ENCODE measurements around the gene ZKSCAN7. TPM values are rescaled to one million over a fixed set of nuclear protein-coding genes. Genes with fewer than 3 reads are reported as not detected.
A peak's percentile ranks its signal among the peaks of the same experiment; 100 is the strongest.

The ZKSCAN7 gene
- total and polyA plus RNA-seq, 2 donors (not counting 1 experiment from before 2014, with no cell fraction given), result 3.0 to 13.2 TPM

DNA sequence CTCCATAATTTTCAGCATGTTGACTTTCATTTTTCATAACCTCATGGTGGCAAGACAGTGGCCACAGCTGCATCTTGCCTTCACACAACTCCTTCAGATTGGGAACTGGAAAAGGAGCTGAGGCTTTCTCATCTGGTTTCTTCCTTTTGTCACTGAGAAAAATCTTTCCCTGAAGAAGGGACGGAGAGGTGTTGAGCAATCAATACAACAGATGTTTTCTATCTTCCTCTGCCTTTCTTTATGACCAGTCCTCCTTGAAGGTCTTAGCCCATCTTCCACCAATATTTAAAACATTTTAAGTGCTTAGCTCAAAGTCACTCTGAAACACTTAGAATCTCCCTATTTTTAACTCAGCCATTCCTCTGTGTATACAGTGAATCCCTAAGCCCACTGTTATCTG is 41.6 kb downstream of the ZKSCAN7 start:
- Histone ChIP-seq H4K20me1 (ENCODE audit: control insufficient read depth, extremely low read depth, insufficient read depth, low read length) (no peaks in the 10 kb centered on the region), H3K4me2 (ENCODE audit: extremely low read depth, insufficient read depth, low read length) (no peak overlapping the region), H3K4me3 (replicated peaks in 1 of 4; ENCODE audit: control extremely low read depth in 1 of 4, insufficient read depth in 1 of 4, low read depth in 3 of 4, low read length in 4 of 4) (no peak overlapping the region), H3K9ac (ENCODE audit: insufficient read depth, low read length) (no peak overlapping the region), H3K79me2 (ENCODE audit: control insufficient read depth, insufficient read depth, low read length) (no peaks in the 10 kb centered on the region), H3K4me1 (ENCODE audit: control insufficient read depth, extremely low read depth, insufficient read depth, low read length) (no peaks in the 10 kb centered on the region), H3K9me3 (ENCODE audit: control insufficient read depth, insufficient read depth, low read depth, low read length) (no peaks in the 10 kb centered on the region), H2AFZ (ENCODE audit: low read length) (no peak overlapping the region), H3K36me3 (ENCODE audit: control insufficient read depth, insufficient read depth, low read length) (no peaks in the 10 kb centered on the region), H3K27me3 (ENCODE audit: control insufficient read depth, insufficient read depth, low read length) (no peaks in the 10 kb centered on the region), H3K27ac (ENCODE audit: insufficient read depth, low read length) (no peak overlapping the region)
- DNase-seq (ENCODE audit: low read depth in 2 of 2), result peak in 1 of 2 donors; percentile 56
- TF ChIP-seq, protein P1, sequence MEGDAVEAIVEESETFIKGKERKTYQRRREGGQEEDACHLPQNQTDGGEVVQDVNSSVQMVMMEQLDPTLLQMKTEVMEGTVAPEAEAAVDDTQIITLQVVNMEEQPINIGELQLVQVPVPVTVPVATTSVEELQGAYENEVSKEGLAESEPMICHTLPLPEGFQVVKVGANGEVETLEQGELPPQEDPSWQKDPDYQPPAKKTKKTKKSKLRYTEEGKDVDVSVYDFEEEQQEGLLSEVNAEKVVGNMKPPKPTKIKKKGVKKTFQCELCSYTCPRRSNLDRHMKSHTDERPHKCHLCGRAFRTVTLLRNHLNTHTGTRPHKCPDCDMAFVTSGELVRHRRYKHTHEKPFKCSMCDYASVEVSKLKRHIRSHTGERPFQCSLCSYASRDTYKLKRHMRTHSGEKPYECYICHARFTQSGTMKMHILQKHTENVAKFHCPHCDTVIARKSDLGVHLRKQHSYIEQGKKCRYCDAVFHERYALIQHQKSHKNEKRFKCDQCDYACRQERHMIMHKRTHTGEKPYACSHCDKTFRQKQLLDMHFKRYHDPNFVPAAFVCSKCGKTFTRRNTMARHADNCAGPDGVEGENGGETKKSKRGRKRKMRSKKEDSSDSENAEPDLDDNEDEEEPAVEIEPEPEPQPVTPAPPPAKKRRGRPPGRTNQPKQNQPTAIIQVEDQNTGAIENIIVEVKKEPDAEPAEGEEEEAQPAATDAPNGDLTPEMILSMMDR (conservative IDR thresholded peaks at IDR 0.05 in 1 of 2, IDR thresholded peaks at IDR 0.05 in 1 of 2; ENCODE audit: low read depth in 1 of 2, low read length in 2 of 2), result no peak
- TF ChIP-seq EZH2 (IDR thresholded peaks at IDR 0.05; ENCODE audit: low read length, missing control alignments), result no peak

DNA sequence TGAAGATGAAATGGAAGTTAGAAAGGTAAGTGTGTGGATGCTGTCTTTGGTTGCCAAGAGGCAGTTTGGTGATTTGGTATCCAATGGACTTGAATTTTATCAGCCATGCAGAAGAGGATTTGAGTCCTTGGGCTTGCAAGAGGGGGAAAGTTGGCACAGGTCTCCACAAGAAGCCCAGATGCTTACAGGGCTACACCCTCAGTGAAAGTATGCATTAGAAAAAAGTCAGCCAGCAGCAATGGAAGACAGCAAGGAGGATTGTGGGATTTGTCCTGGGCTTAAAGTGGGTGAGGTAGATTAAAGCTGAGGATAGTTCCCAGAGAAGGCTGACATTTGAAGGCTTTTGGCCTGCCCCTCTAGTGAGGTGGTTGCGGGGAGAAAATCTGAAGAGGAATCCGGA is 46.8 kb downstream of the ZKSCAN7 start:
- H3K4me1 ChIP-seq (ENCODE audit: control insufficient read depth, extremely low read depth, insufficient read depth, low read length), result no peaks in the 10 kb centered on the region
- no peaks in the 10 kb centered on the region for H3K9me3 ChIP-seq (ENCODE audit: control insufficient read depth, insufficient read depth, low read depth, low read length)
- H3K79me2 ChIP-seq (ENCODE audit: control insufficient read depth, insufficient read depth, low read length), result no peaks in the 10 kb centered on the region
- no peak overlapping the region for H3K9ac ChIP-seq (ENCODE audit: insufficient read depth, low read length)
- no peak overlapping the region for H3K4me3 ChIP-seq (replicated peaks in 1 of 4; ENCODE audit: control extremely low read depth in 1 of 4, insufficient read depth in 1 of 4, low read depth in 3 of 4, low read length in 4 of 4)
- no peak overlapping the region for H2AFZ ChIP-seq (ENCODE audit: low read length)
- no peaks in the 10 kb centered on the region for H3K27me3 ChIP-seq (ENCODE audit: control insufficient read depth, insufficient read depth, low read length)
- no peak for DNase-seq (ENCODE audit: low read depth in 2 of 2)
- no peaks in the 10 kb centered on the region for H4K20me1 ChIP-seq (ENCODE audit: control insufficient read depth, extremely low read depth, insufficient read depth, low read length)
- no peaks in the 10 kb centered on the region for H3K36me3 ChIP-seq (ENCODE audit: control insufficient read depth, insufficient read depth, low read length)
- H3K4me2 ChIP-seq (ENCODE audit: extremely low read depth, insufficient read depth, low read length), result no peak overlapping the region
- H3K27ac ChIP-seq (ENCODE audit: insufficient read depth, low read length), result no peak overlapping the region
- TF ChIP-seq EZH2 (IDR thresholded peaks at IDR 0.05; ENCODE audit: low read length, missing control alignments), result no peak

DNA sequence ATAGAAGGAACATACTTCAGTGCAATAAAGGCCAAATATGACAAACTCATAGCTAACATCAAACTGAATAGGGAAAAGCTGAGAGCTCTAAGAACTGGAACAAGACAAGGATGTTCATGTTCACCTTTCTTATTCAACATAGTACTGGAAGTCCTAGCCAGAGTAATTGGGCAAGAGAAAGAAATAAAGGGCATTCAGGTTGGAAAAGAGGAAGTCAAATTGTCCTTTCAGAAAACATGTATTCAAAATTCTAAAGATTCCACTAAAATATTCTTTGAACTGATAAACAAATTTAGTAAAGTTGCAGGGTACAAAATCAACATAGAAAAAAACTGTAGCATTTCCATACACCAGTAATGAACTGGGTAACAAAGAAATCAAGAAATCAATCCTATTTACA is 57.7 kb downstream of the ZKSCAN7 start:
- DNase-seq (ENCODE audit: low read depth in 2 of 2), result no peak
- Histone ChIP-seq H3K4me1 (ENCODE audit: control insufficient read depth, extremely low read depth, insufficient read depth, low read length) (no peaks in the 10 kb centered on the region), H3K9ac (ENCODE audit: insufficient read depth, low read length) (no peak overlapping the region), H3K27ac (ENCODE audit: insufficient read depth, low read length) (no peak overlapping the region), H2AFZ (ENCODE audit: low read length) (no peak overlapping the region), H3K9me3 (ENCODE audit: control insufficient read depth, insufficient read depth, low read depth, low read length) (no peaks in the 10 kb centered on the region), H3K4me3 (replicated peaks in 1 of 4; ENCODE audit: control extremely low read depth in 1 of 4, insufficient read depth in 1 of 4, low read depth in 3 of 4, low read length in 4 of 4) (no peak overlapping the region), H4K20me1 (ENCODE audit: control insufficient read depth, extremely low read depth, insufficient read depth, low read length) (no peaks in the 10 kb centered on the region), H3K4me2 (ENCODE audit: extremely low read depth, insufficient read depth, low read length) (no peak overlapping the region), H3K36me3 (ENCODE audit: control insufficient read depth, insufficient read depth, low read length) (no peaks in the 10 kb centered on the region), H3K79me2 (ENCODE audit: control insufficient read depth, insufficient read depth, low read length) (no peaks in the 10 kb centered on the region), H3K27me3 (ENCODE audit: control insufficient read depth, insufficient read depth, low read length) (no peaks in the 10 kb centered on the region)
- no peak for TF ChIP-seq EZH2 (IDR thresholded peaks at IDR 0.05; ENCODE audit: low read length, missing control alignments)
- TF ChIP-seq, protein P1 (conservative IDR thresholded peaks at IDR 0.05 in 1 of 2, IDR thresholded peaks at IDR 0.05 in 1 of 2; ENCODE audit: low read depth in 1 of 2, low read length in 2 of 2), result no peak

Other genes with a start within 250 kb of the ZKSCAN7 start
- 29.3 and 46.6 TPM in 2 replicates for gene TCAIM, start 216.4 kb upstream of the ZKSCAN7 start, total RNA-seq
- gene TCAIM, start 216.4 kb upstream of the ZKSCAN7 start, polyA plus RNA-seq, result 25.9 and 29.8 TPM in 2 replicates
- gene ZNF445, start 77.5 kb upstream of the ZKSCAN7 start, total RNA-seq, result 7.7 and 9.1 TPM in 2 replicates
- 4.0 and 4.5 TPM in 2 replicates for gene ZNF445, start 77.5 kb upstream of the ZKSCAN7 start, polyA plus RNA-seq
- gene ZNF660, start 29.8 kb downstream of the ZKSCAN7 start, total RNA-seq, result 3.3 and 4.0 TPM in 2 replicates
- gene ZNF660, start 29.8 kb downstream of the ZKSCAN7 start, polyA plus RNA-seq, result 0.44 and 0.92 TPM in 2 replicates
- 20.3 and 20.8 TPM in 2 replicates for gene ZNF197, start 69.8 kb downstream of the ZKSCAN7 start, total RNA-seq
- 8.1 and 9.3 TPM in 2 replicates for gene ZNF197, start 69.8 kb downstream of the ZKSCAN7 start, polyA plus RNA-seq
- gene ZNF35, start 93.5 kb downstream of the ZKSCAN7 start, total RNA-seq, result 9.8 and 11.2 TPM in 2 replicates
- gene ZNF35, start 93.5 kb downstream of the ZKSCAN7 start, polyA plus RNA-seq, result 6.9 and 8.0 TPM in 2 replicates
- 5.4 and 6.1 TPM in 2 replicates for gene ZNF502, start 157.5 kb downstream of the ZKSCAN7 start, total RNA-seq
- gene ZNF502, start 157.5 kb downstream of the ZKSCAN7 start, polyA plus RNA-seq, result 3.1 and 4.2 TPM in 2 replicates
- 11.3 and 16.0 TPM in 2 replicates for gene ZNF501, start 174.4 kb downstream of the ZKSCAN7 start, total RNA-seq
- 3.2 and 3.7 TPM in 2 replicates for gene ZNF501, start 174.4 kb downstream of the ZKSCAN7 start, polyA plus RNA-seq
- gene KIAA1143, start 206.4 kb downstream of the ZKSCAN7 start, total RNA-seq, result 18.3 and 20.0 TPM in 2 replicates
- gene KIAA1143, start 206.4 kb downstream of the ZKSCAN7 start, polyA plus RNA-seq, result 16.0 and 18.9 TPM in 2 replicates
- 2.1 and 3.8 TPM in 2 replicates for gene KIF15, start 206.6 kb downstream of the ZKSCAN7 start, total RNA-seq
- gene KIF15, start 206.6 kb downstream of the ZKSCAN7 start, polyA plus RNA-seq, result 3.1 and 9.4 TPM in 2 replicates

Data from fibroblast of lung (primary cell).